Trophoblast cell (in vitro differentiated cells and primary cell): Measurements from ENCODE around the gene NUP93.

Experiments
- DNase-seq, 2 donors: peaks; one replicate each; pipeline ENCODE4 v3.0.0-alpha.2; 2016
- H2AFZ ChIP-seq: 2 replicates; pipeline ENCODE4 v1.6.1; 2013; ENCODE audit warnings: low read length, moderate library complexity, mild to moderate bottlenecking; ENCODE audit not compliant: insufficient read depth, poor library complexity
- H2AK5ac ChIP-seq: 2 replicates; pipeline ENCODE4 v1.6.1; 2013; ENCODE audit warnings: mild to moderate bottlenecking, low read length
- H2BK120ac ChIP-seq: 2 replicates; pipeline ENCODE4 v1.6.1; 2013; ENCODE audit warnings: low read length, mild to moderate bottlenecking, moderate library complexity; ENCODE audit not compliant: insufficient read depth, poor library complexity
- H2BK12ac ChIP-seq: 2 replicates; pipeline ENCODE4 v1.6.1; 2013; ENCODE audit warnings: mild to moderate bottlenecking, low read length, moderate library complexity
- H2BK5ac ChIP-seq: 2 replicates; pipeline ENCODE4 v1.6.1; 2013; ENCODE audit warnings: low read length, low read depth, moderate library complexity, mild to moderate bottlenecking; ENCODE audit not compliant: poor library complexity
- H3K14ac ChIP-seq: 2 replicates; pipeline ENCODE4 v1.6.1; 2013; ENCODE audit warnings: mild to moderate bottlenecking, low read length
- H3K18ac ChIP-seq: 2 replicates; pipeline ENCODE4 v1.6.1; 2013; ENCODE audit warnings: mild to moderate bottlenecking, low read length
- H3K23ac ChIP-seq: 2 replicates; pipeline ENCODE4 v1.6.1; 2013; ENCODE audit warnings: low read length
- H3K27ac ChIP-seq: 2 replicates; pipeline ENCODE4 v1.5.1; 2013; ENCODE audit warnings: low read depth, mild to moderate bottlenecking, inconsistent platforms, low read length, moderate library complexity
- H3K27me3 ChIP-seq: 2 replicates; pipeline ENCODE4 v1.6.1; 2013; ENCODE audit warnings: inconsistent platforms, mild to moderate bottlenecking, low read length, moderate library complexity; ENCODE audit not compliant: insufficient read depth
- H3K36me3 ChIP-seq, 2 experiments: 1 replicate in 1 of 2; 2 replicates in 1 of 2; pipeline ENCODE4 v1.6.1; 2013; ENCODE audit warnings: low read length in 2 of 2, mild to moderate bottlenecking in 2 of 2, moderate library complexity in 1 of 2; ENCODE audit not compliant: insufficient read depth in 2 of 2, control insufficient read depth in 1 of 2
- H3K4ac ChIP-seq: 2 replicates; pipeline ENCODE4 v1.6.1; 2013; ENCODE audit warnings: low read depth, mild to moderate bottlenecking, low read length, moderate library complexity
- H3K4me1 ChIP-seq, 2 experiments: 1 replicate in 1 of 2; 2 replicates in 1 of 2; pipeline ENCODE4 v1.6.1; 2013; ENCODE audit warnings: low read length in 2 of 2, mild to moderate bottlenecking in 2 of 2, moderate library complexity in 1 of 2; ENCODE audit not compliant: insufficient read depth in 2 of 2, control insufficient read depth in 1 of 2
- H3K4me2 ChIP-seq: 2 replicates; pipeline ENCODE4 v1.6.1; 2013; ENCODE audit warnings: inconsistent platforms, mild to moderate bottlenecking, low read length, moderate library complexity
- H3K4me3 ChIP-seq: 2 replicates; pipeline ENCODE4 v1.5.1; 2013; ENCODE audit warnings: mild to moderate bottlenecking, low read depth, low read length, inconsistent platforms
- H3K79me1 ChIP-seq: one replicate; pipeline ENCODE4 v1.6.1; 2013; ENCODE audit warnings: low read length
- H3K79me2 ChIP-seq: 2 replicates; pipeline ENCODE4 v1.6.1; 2013; ENCODE audit warnings: low read length, mild to moderate bottlenecking; ENCODE audit not compliant: control insufficient read depth, insufficient read depth, poor library complexity
- H3K9ac ChIP-seq: 2 replicates; pipeline ENCODE4 v1.6.1; 2013; ENCODE audit warnings: mild to moderate bottlenecking, low read length
- H3K9me3 ChIP-seq: 2 replicates; pipeline ENCODE4 v1.6.1; 2013; ENCODE audit warnings: low read depth, mild to moderate bottlenecking, control low read depth, inconsistent platforms, low read length; ENCODE audit not compliant: insufficient read depth
- H4K12ac ChIP-seq: 2 replicates; pipeline ENCODE4 v1.6.1; 2013; ENCODE audit warnings: low read depth, mild to moderate bottlenecking, low read length, moderate library complexity
- H4K8ac ChIP-seq: 2 replicates; pipeline ENCODE4 v1.6.1; 2013; ENCODE audit warnings: low read depth, mild to moderate bottlenecking, low read length, moderate library complexity
- H4K91ac ChIP-seq: one replicate; pipeline ENCODE4 v1.6.1; 2013; ENCODE audit warnings: low read depth, mild to moderate bottlenecking, low read length, moderate library complexity
- WGBS: extraction: QIAGEN DNeasy Blood & Tissue Kit; methylation state at CpG from one replicate; pipeline ENCODE4 v1.1.7; 2013; ENCODE audit warnings: missing lambda C conversion rate; ENCODE audit not compliant: insufficient read length, insufficient coverage; ENCODE audit errors: extremely low coverage; 5-methylcytosine and 5-hydroxymethylcytosine counted together

NUP93 gene

DNA sequence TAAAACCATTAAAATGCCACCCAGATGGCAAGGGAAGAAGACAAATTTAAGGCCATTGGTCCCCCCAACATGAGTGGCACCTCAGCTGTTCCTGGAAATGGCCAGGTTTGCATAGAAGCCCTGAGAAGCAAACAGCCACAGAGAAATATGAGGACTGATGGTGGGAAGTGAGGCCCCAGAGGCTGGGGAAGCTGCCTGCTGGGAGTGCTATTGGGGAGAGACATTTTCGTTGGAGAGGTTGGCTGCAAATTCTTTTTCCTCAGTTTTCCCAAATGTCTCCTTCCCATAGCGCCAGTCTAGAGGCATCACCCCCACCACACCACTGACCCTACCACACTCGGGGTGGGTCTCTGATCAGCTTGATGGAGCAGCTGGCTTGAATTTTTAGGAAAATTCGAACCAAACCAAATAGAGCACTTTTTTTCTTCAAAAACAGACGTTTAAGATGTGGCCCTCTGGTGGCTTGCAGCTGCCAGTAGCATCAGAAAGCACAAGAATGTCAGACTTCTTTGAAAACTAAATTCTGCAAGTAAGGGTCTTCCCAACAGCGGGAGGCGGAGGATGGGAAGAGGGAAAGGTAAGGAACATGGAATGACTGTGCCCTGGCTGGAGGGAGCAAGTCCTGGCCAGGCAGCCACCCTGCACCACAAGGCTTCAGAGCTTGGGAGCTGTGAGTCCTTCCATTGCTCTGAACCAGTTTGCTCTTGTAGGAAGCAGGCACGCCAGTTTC lies 121.9 kb downstream of the NUP93 start:
- Histone ChIP-seq H4K12ac (no peak overlapping the region), H3K4me1 (peaks cover 9 to 11% of the 10 kb centered on the region in 2 experiments), H2BK5ac (no peak overlapping the region), H3K9me3 (no peaks in the 10 kb centered on the region), H2BK120ac (peak overlapping the region; percentile 3), H3K27ac (no peak overlapping the region), H3K23ac (no peak overlapping the region), H3K4ac (no peak overlapping the region), H2AK5ac (no peak overlapping the region), H3K79me1 (peaks cover 3% of the 10 kb centered on the region), H3K14ac (peak overlapping the region; percentile 22), H3K4me2 (no peak overlapping the region), H4K91ac (no peak overlapping the region), H3K36me3 (no peaks in the 10 kb centered on the region), H4K8ac (no peak overlapping the region), H3K27me3 (no peaks in the 10 kb centered on the region), H2BK12ac (no peak overlapping the region), H3K4me3 (no peak overlapping the region), H3K9ac (no peak overlapping the region), H3K18ac (no peak overlapping the region), H2AFZ (no peak overlapping the region), H3K79me2 (no peaks in the 10 kb centered on the region)
- DNase-seq: peak in 1 of 2 donors; percentile 56
- no CpG with 5 or more reads among the region's 8 CpGs for WGBS

GRCh38 chr16:56852401-56852730 lies 122.4 kb downstream of the NUP93 start:
- Histone ChIP-seq H3K27me3 (no peaks in the 10 kb centered on the region), H3K9me3 (no peaks in the 10 kb centered on the region), H4K91ac (no peak overlapping the region), H3K4me2 (no peak overlapping the region), H3K4ac (no peak overlapping the region), H4K12ac (no peak overlapping the region), H3K79me1 (peaks cover 3% of the 10 kb centered on the region), H2AFZ (no peak overlapping the region), H2AK5ac (no peak overlapping the region), H3K27ac (no peak overlapping the region), H3K79me2 (no peaks in the 10 kb centered on the region), H3K18ac (no peak overlapping the region), H2BK12ac (no peak overlapping the region), H3K4me3 (no peak overlapping the region), H3K9ac (no peak overlapping the region), H3K23ac (no peak overlapping the region), H3K14ac (peak overlapping the region; percentile 22), H4K8ac (no peak overlapping the region), H2BK5ac (no peak overlapping the region), H3K36me3 (no peaks in the 10 kb centered on the region), H2BK120ac (no peak overlapping the region), H3K4me1 (peaks cover 9 to 11% of the 10 kb centered on the region in 2 experiments)
- whole genome bisulfite sequencing: no CpG with 5 or more reads among the region's 3 CpGs
- no peak for DNase-seq

DNA sequence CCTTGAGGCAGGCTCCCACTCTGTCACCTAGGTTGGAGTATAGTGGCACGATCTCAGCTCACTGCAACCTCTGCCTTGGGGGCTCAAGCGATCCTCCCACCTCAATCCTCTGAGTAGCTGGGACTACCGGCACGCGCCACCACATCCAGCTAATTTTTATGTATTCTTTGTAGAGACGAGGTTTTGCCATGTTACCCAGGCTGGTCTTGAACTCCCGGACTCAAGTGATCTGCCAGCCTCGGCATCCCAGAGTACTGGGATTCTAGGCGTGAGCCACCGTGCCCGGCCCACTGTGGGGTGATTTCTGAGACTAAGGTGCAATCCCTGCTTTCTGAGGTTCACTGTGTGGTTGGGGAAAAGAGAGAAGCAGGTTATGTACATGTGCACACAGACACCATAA lies 123.0 kb downstream of the NUP93 start:
- Histone ChIP-seq H3K4me3 (no peak overlapping the region), H3K4me2 (no peak overlapping the region), H3K4ac (no peak overlapping the region), H3K79me1 (peaks cover 3% of the 10 kb centered on the region), H3K79me2 (no peaks in the 10 kb centered on the region), H2BK5ac (no peak overlapping the region), H3K9ac (no peak overlapping the region), H3K23ac (no peak overlapping the region), H4K12ac (no peak overlapping the region), H4K91ac (no peak overlapping the region), H4K8ac (no peak overlapping the region), H3K4me1 (peaks cover 9 to 11% of the 10 kb centered on the region in 2 experiments), H2AFZ (no peak overlapping the region), H3K36me3 (no peaks in the 10 kb centered on the region), H3K27ac (no peak overlapping the region), H2BK120ac (no peak overlapping the region), H3K9me3 (no peaks in the 10 kb centered on the region), H2AK5ac (no peak overlapping the region), H2BK12ac (no peak overlapping the region), H3K18ac (no peak overlapping the region), H3K27me3 (no peaks in the 10 kb centered on the region), H3K14ac (no peak overlapping the region)
- no CpG with 5 or more reads among the region's 11 CpGs for WGBS
- no peak for DNase-seq

DNA sequence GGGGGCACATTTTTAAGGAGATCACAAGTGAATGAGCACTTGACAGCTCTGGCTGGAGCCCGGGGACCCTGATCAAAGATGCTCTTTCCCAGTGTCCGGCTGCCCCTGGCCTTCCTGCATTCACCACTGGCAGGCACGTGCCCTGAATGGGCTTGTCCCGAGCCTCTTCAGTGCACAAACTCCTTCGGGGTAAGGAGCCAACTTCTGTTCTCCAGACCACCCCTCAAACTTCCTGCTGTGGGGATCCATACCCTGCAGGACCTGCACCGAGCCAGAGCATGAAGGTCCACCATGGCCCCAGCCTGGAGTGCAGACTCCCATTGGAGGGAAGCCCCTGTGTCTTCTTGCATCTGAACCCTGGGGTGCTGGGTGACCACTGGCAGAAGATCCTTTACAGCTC lies 125.3 kb downstream of the NUP93 start:
- Histone ChIP-seq H4K8ac (no peak overlapping the region), H2AFZ (no peak overlapping the region), H3K9me3 (no peaks in the 10 kb centered on the region), H4K12ac (no peak overlapping the region), H3K4me1 (peaks cover 11% of the 10 kb centered on the region in 2 experiments), H3K14ac (no peak overlapping the region), H3K79me1 (peaks cover 3% of the 10 kb centered on the region), H3K79me2 (no peaks in the 10 kb centered on the region), H3K23ac (no peak overlapping the region), H3K18ac (no peak overlapping the region), H3K4me2 (no peak overlapping the region), H3K27me3 (no peaks in the 10 kb centered on the region), H3K4ac (no peak overlapping the region), H3K9ac (no peak overlapping the region), H3K27ac (no peak overlapping the region), H2AK5ac (no peak overlapping the region), H4K91ac (no peak overlapping the region), H2BK12ac (no peak overlapping the region), H3K4me3 (no peak overlapping the region), H2BK120ac (no peak overlapping the region), H2BK5ac (no peak overlapping the region), H3K36me3 (no peaks in the 10 kb centered on the region)
- no peak for DNase-seq
- WGBS: no CpG with 5 or more reads among the region's 6 CpGs
